Neural progenitor cell (in vitro differentiated cells): ENCODE results near the gene LRRC56.

ENCODE experiments used
- CTCF ChIP-seq: fragments of 200-600 bp; sonication (generic); IDR thresholded peaks from 2 replicates; pipeline ENCODE4 v1.5.1; 2017; ENCODE audit warnings: antibody characterized with exemption, mild to moderate bottlenecking
- EZH2 ChIP-seq: fragments of 200-600 bp; sonication (generic); IDR thresholded peaks from 2 replicates; pipeline ENCODE4 v1.6.1; 2017; ENCODE audit warnings: antibody characterized with exemption, mild to moderate bottlenecking, moderate library complexity
- EZH2phosphoT487 ChIP-seq: fragments of 200-600 bp; sonication (generic); IDR thresholded peaks from 2 replicates; pipeline ENCODE4 v1.6.1; 2017; ENCODE audit warnings: antibody characterized with exemption

- no peak for TF ChIP-seq CTCF
- TF ChIP-seq EZH2phosphoT487: no peak
- no peak for TF ChIP-seq EZH2
Measured at GRCh38 chr11:489610-490185, 47.6 kb upstream of the LRRC56 start.
